ENCODE results near the gene SETBP1.

The SETBP1 gene

DNA sequence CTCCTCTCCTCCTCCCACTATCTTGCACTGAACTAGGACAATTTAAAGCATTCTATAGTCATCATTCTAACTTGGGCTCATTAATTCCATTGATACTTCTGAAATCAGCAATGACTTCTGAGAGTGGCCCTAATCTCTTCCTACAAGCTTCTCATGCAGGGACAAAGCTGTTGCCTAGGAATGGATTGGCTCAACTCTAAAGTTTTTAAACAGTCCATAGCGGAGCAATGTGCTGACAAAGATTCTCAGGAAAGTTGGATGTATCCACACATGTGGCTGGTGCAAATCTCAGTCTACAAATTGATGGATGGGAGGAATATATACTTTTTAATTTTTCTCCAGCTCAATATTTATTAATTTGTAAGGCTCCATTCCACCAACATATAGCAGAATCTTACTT lies 388.9 kb downstream of the SETBP1 start:
- DNase-seq (ENCODE audit: low read depth) = no peak

DNA sequence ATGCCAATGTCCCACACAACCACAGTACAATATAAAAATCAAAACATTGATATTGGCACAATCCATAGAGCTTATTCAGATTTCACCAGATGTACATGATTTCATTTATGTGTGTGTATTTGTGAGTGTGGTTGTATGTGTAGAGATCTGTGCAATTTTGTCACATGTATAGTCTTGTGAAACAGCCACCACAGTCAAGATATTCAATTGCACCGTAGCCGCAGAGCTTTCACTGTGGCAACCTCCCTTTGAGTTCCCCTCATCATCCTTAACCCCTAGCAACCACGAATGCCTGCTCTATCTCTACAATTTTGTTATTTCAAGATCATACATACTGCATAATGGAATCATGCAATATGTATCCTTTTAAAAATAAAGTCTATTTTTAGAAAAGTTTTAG lies 391.3 kb downstream of the SETBP1 start:
- no peak for DNase-seq (ENCODE audit: low read depth)

DNA sequence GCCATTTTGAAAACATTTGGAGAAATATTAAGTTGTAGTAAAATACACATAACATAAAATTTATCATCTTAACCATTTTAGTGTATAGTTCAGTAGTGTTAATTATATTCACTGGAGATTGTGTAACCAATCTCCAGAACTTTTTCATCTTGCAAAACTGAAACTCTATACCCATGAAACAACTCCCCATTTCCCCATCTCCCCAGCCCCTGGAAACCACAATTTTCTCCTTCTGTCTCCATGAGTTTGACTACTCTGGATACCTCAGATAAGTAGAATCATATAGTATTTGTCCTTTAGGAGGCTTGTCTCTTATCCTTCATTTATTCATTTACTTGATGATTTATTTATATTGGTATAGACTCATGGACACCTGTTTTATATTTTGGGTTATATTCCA lies 392.9 kb downstream of the SETBP1 start:
- no peak for DNase-seq (ENCODE audit: low read depth)

DNA sequence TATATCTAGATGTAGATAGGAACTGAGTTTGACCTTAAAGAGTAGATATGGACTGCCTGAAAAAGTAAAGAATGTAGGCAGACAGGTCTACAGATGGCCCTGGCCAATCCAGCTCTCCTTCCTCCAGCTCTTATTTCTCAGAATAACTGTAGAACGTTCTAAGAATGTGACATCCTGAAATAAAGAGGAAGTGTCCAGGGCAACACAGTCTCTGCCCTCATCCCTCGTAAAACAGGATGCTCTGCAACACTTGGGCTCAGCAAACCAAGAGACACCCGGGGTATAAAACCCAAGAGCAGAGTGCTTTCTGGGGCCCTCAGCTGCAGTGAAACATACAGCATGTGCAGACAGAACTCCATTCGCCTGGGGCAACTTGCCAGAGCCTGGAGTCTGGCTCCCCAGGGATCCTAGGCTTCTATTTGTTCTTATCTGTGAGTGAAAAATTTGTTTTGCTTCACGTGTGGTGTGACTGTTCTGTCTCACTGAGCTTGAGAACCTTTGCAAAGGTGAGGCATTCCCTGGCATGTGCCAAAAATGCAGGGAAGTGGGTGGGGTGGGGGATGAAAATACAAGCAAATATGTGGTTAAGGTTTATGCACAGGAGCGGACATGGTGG lies 401.0 kb downstream of the SETBP1 start:
- no peak for DNase-seq (ENCODE audit: low read depth)

DNA sequence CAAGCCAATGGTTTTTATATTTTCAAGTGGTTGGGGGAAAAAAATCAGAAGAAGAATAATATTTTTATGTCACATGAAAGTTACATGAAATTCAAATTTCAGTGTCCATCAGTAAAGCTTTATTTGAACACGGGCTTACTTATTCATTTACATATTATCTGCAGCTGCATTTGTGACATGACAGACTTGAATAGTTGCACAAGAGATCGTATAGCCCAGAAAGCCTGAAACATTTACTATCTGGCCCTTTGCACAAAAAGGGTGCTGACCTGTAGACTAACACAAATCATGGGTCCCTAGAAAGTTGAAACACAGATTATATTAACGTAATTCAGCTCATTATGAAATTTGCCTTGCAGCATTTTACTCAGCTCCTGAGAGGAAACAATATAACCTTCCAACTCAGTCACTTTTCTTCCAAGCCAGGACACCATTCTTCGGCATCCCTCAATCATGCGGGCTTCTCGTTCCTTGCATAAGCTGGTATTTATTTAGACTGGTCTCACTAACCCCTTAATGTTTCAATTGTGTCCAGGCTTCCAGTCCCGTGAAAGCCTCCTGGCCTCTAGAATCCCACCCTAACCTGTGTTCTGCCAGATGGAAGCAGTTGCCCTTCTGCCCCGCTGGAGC lies 402.7 kb downstream of the SETBP1 start:
- DNase-seq (ENCODE audit: low read depth) = no peak

DNA sequence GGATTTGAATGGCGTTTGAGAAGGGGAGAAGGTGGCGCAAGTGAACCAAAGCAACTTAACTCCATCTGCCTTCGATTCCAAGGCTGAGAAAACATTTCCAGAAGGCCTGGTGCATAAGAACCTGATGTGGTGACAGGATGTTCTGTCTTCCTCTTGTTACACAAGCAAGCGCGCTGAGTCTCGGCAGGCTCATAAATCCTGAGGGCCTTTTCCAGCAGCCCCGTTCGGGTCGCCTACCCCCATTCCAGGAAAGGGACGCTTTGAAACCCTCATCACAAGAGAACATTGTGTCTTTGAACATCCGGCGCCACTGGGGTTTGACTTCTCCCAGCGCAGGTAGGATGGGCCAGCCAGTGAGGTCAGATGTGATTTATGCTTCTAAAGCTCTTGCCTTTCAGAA lies 403.5 kb downstream of the SETBP1 start:
- no peak for DNase-seq (ENCODE audit: low read depth)

DNA sequence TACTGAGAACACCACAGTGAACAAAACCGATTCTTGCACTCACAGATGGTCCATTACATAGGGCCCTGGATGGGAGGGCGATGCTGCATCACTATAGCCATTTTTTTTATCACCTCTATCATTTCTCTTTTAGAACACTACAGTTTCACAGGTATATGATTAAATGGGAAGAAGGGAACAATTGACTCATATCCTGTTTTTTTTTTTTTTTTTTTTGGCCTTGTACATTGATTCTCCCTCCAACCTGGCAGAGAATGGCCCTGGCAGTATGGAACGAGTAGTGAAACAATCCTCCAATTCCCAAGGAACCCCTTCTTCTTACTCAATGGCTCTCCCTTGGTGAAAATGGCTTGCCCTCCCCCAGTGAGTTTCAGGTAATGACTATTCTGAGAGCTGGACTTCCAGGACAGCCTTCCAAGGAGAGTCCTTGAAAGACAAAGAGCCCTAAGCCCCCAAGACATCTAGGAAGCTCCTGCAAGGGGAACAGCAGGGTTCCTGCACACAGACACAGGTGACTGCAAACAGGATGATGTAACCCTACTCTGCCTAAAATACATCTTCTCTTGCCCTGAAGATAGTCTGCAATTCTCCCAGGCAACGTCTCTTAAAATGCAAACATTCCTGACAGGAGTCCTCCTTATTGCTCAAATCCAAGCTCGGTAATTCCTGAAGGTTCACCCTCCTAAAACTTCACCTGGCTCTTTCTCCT lies 405.4 kb downstream of the SETBP1 start:
- DNase-seq (ENCODE audit: low read depth) = no peak

DNA sequence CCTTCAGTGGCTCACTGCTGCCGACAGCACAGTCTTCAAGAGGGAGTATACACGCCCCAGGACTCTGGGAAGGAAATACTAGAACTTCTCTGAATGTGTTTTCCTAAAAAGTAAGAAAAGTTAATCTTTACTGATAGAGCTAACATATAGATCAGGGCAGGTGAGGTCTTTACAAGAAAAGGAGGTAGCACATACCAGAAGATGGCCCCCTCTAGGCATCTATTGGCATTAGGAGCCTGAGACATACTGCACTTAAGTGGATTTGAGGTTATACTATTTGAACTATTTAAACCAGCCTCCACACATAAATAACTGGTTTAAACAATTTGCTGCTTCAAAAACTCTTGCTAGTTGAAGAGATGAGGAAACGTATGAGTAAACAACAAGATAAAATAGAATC lies 406.1 kb downstream of the SETBP1 start:
- no peak for DNase-seq (ENCODE audit: low read depth)

DNA sequence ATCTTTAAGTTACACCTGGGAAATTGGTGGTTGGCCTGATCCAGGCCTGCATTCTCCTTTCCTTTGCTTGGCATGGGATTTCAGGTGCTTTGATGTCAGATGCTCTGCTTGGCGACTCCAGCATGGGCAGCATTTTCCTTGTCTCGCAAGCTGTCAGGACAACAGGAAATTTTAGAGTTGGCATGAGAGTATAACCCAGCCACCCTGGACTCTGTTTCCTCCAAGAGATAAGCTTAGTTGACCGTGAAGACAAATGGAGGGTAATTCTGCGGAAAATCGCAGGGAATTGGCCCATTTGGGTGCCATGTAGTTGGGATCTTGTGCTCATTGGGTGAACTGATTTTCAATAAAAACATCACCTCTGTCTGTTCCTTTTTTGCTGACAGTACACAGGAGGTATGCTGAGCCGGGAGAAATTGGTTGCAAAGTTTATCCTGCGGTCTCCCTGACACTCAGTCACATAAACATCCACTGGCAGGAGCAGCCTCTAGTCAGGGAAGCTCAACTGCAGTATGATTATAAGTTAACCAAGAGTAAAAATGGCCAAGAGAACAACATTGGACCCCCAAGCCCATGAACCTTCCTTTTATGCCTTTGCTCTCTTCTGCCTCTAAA lies 409.9 kb downstream of the SETBP1 start:
- no peak for DNase-seq (ENCODE audit: low read depth)

DNA sequence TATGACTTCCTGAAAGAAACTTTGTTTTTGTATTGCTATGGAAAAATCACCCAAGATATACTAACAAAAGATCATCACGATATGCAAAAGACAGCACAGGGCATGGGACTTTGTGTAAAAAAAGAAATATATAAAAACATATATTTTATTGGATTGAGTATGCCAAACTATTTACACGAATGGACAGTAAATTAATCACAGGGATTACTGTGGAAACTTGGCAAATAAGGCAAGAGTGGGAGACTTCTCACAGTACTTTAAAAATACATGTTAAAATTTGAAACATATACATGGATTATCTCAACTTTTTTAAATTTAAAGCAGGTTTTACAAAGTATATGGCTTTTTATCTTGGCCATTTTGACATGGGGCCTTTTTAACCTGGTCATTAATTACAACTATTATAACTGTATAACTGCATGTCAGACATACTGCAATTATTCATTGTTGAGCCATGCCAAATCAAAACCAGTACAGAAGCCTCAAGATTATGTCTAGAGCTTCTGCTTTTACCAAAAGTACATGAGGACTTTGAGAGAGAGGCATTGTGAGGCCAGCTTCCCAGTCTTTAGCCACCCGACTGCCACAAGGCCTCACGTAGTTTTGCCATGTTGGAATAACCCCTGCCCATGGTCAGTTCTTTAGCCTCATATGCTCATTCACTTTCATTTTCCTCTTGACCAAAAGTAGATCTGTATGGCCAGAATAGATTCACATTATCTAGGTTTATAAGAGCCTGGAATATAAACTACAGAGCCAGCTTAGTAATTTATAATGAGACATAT lies 419.8 kb downstream of the SETBP1 start:
- no peak for DNase-seq (ENCODE audit: low read depth)

DNA sequence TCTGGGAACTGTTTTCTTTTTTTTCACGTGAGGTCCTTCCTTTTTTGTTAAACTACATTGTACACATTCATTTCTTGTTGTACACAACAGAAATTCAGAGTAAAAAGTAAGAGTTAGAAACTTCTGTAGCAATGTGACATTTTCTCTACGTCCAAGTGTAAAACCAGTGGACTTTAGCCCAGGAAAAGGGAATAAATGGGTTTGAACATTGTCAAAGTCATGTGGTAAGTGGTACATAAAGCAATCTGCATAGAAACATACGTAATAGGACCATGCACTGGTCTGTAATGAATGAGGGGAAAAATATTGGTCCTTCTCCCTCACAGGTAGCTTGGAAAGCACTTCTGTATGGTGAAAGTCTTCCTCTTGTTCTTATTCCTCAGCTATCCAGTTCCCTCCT lies 421.4 kb downstream of the SETBP1 start:
- DNase-seq (ENCODE audit: low read depth) = no peak

DNA sequence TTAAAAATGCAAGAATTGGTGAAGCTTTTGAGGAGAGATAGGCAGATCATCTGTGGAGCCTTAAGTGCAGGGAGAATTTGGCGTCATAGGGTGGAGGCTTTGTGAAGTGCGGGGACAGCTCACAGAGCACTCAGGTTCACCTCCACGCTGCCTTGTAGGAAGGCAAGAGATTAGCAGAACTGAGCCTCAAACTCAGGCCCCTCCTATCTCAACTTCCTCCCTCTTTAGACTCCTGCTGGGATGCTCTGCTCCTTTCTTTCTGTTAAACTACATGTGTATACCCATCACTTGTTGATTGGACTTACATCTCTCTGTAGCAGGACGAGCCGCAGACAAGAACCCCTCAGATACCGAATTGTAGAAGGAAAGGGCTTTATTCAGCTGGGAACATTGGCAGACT lies 422.2 kb downstream of the SETBP1 start:
- no peak for DNase-seq (ENCODE audit: low read depth)

DNA sequence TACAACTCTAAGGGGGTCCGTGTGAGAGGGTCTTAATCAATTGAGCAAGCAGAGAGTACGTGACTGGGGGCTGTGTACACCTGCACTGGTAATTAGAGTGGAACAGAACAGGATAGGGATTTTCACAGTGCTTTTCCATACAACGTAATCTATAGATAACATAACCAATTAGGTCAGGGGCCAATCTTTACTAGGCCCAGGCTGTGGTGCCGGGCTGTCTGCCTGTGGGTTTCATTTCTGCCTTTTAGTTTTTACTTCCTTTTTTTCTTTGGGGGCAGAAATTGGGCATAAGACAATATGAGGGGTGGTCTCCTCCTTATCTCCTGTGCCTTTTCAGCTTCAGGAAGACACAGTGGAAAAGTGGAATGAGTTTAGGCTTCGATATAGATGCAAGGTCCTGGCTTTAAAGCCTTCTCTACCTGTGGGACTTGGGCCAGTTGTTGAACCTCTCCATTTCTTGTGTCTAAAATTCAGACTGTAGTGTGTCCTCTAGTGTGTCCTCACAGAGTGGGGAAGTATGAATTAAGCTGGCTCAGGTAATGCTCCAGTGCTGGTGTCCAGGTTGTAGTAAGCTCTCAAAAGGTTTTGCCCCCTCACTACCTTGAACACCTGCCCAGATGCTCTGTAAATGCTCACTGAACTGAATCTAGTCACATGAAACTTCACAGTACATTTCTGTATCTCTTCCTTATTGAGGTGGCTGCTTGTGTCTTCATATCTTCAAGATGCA lies 422.8 kb downstream of the SETBP1 start:
- no peak for DNase-seq (ENCODE audit: low read depth)

DNA sequence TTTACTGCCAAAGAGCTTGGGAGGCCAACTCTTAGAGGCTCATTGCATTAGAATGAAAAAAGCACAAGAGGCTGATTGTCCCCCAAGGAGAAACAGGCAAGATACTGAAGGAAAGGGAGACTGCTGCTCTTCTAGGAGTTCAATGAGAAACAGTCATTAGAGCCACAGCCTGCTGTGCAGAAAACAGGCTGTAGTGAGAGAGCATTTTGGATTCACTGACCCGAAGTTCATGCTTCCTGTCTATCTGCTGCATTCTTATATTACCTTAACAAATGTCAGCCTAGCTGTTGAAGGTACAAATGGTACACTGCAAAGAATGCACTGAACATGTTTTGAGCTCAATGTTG lies 423.3 kb downstream of the SETBP1 start:
- no peak for DNase-seq (ENCODE audit: low read depth)

DNA sequence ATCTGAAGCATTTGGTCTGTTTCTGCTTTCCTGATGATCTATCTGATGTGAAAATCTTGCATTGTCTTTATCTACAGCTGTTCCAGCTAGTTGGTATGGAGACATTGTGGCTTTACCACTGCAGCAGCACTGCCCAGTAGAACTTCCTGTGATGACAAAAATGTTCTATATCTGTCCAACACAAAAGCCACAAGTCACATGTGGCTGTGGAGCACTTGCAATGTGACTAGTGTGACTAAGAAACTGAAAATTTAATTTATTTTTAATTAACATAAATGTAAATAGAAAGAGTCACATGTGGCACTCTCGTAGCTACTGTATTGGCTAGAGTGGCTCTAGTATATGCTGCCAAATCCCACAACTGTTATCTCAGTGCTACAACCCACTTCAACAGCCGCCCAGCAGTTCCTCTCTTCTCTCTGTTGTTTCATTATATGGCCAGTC lies 425.7 kb downstream of the SETBP1 start:
- peak; percentile 4 for DNase-seq (ENCODE audit: low read depth)

DNA sequence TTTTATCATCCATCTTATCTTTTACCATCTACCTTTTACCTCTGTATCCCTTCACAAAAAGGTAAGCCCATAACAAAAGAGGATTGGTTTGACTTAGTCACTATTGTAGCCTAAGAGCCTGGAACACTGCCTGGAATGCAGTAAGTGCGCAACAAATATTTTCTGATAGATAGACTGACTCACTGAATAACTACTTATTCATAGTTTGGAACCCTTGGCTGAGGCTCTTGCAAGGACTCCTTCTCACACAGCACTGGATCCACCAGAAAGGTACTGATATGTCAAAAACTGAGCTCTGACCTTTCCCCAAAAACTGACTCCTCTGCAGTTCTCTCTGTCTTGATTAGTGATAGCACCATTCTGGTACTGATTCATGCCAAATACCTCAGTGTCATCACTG lies 426.7 kb downstream of the SETBP1 start:
- DNase-seq (ENCODE audit: low read depth) = no peak

DNA sequence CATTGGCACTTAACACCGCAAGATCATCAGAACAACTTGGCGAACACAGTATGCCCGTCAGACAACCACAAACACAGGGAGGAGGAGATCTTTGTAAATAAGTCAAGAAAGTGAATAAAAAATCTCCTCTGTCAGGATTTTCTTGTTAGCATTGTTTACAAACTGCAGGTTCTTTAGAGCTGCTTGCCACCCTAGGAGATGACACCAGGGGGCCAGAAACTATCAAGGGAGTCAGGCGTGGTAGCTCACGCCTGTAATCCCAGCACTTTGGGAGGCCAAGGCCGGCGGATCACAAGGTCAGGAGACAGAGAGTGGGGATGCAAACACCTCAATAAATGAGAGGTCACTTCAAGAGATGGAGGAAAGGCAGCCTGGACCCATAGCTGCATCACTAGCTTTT lies 428.1 kb downstream of the SETBP1 start:
- DNase-seq (ENCODE audit: low read depth) = no peak

DNA sequence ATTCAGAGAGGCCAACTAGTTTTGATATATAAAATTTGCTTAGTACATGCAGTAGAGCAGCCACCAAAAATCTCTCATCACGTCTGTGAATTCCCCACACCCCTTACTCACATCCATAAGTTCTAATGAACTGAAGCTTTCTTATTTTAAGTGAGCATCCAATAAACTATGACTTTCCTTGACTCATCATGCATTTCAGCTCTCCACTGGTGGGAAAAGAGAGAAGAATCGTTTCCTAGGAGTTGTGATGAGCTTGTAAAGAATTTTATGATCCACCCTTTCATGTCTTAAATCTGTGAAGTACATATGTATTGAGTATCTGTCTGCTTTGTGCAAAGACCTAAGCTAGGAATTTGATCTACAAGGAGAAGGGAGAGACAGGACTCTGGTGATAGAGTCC lies 428.6 kb downstream of the SETBP1 start:
- no peak for DNase-seq (ENCODE audit: low read depth)

DNA sequence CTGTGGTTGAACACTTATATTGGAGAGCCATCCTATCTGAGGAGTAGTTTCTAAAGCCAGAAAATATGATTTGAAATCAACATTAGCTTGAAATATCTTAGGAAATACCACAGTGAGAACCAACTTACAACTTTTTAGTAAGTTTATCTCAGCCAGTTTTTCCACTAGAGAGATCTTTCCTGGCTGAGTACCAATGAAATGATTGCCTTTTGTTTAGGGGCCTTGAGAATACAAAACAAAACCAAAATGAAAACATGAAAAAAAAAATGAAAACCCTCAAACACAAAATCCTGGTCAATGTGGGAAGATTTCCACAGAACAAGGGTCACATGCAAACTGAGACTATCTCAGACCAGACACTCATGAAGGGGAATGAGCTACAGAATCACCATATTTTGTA lies 429.0 kb downstream of the SETBP1 start:
- DNase-seq (ENCODE audit: low read depth) = no peak

DNA sequence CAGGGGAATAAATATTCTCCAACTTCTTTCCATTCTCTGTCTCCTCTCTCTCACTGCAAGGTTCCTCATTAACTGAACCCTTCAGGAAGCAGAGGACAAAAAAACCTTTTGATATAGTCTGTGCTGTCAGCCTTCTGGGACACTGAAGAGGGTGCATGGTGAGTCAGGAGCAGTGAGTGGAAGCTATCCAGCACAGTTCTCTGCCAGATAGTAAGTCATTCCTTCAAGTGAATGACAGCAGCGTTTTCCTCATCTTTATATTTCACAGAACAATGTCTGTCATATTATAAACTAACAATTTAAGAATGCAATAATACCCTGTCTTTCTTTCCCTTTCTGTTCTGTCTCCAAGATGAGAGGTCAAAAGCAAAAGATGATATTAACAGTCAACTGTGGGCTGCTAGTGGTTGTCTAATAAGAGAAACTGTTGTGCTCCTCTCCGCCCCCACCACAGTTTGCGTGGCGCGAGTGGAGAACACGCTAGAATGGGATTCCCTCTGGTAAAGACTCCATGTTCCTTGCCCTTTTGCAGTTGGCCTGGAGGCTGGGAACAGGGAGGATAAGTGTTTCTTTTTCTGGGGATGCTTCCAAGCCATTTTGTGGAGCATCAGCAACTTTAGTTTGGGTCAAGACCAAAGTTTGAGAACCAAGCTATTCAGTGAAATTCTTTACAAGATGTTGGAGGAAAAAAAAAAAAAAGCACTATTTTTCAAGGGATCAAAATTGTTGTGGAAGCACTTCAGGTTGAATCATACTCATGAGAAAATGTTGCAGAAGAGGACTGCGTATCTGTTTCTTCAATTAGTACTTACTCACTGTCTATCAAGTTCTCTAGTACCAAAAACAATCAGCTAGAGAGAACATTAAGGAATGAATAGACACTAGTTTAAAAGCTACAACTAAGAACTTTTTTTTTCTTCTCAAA lies 430.2 kb downstream of the SETBP1 start:
- DNase-seq (ENCODE audit: low read depth) = no peak

DNA sequence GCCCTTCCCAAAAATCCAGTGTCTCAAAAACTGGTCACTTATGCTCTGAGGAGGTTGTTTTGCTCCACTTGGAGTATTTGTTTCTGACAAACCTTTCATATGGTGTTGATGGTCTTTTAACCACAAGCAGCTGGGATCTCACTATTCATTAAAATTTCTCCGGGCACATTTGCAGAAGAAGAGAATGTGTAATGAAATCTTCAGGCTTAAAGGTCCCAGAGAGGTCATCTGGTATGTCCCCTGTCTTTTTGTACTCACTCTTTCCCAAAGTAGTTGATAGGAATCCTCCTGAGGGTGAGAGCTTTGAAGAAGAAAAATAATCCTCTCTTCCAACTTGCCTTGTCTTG lies 430.8 kb downstream of the SETBP1 start:
- no peak for DNase-seq (ENCODE audit: low read depth)

All from stimulated activated CD8-positive, alpha-beta memory T cell treated with anti-CD3 and anti-CD28 coated beads, Interleukin-12 subunit alpha, Interleukin-12 subunit beta, amount 100 ng/mL, for 4 hours (primary cell).